HepG2 (cell line): Measurements from ENCODE around the gene GABRP. TPM values are rescaled to one million over a fixed set of nuclear protein-coding genes. Genes with fewer than 3 reads are reported as not detected.
"Not testable (repeated sequence)": the region's sequence is repeated elsewhere in the genome, so short reads cannot be mapped to it uniquely, and the experiment has no call there.

Experiments used
- ATAC-seq: fragments of 200-7000 bp; cut with Tn5 transposase; 3 replicates; pipeline ENCODE4 v1.9.1; 2020; ENCODE audit warnings: mild to moderate bottlenecking, moderate library complexity
- BruUV-seq: library from RNA; stranded (reverse); fragments of 400-500 nt; replicated peaks from 2 replicates; lab custom pipeline; 2021; lab: Mats Ljungman, UMichigan
- CTCF ChIA-PET: fragments of 300-600 bp; formaldehyde crosslinking; extraction: SDS; loops from one replicate; lab custom pipeline; 2021; ENCODE audit warnings: low total read pairs, inconsistent platforms, low intra/inter-chr PET ratio; lab: Yijun Ruan, JAX
- POLR2A ChIA-PET: fragments of 350-600 bp; sonication (Branson Sonifier 250); formaldehyde crosslinking; loops from one replicate; lab custom pipeline; 2020; ENCODE audit warnings: antibody characterized with exemption, inconsistent platforms; lab: Yijun Ruan, JAX
- DNase-seq: peaks from one replicate; pipeline ENCODE4 v3.0.0-alpha.2; 2015; ENCODE audit warnings: low spot score
- FAIRE-seq: peaks from 3 replicates; lab custom pipeline; 2011; peaks lifted over from hg19 to GRCh38; lab: Jason Lieb, UNC
- H2AFZ ChIP-seq: one replicate; pipeline ENCODE4 v1.6.1; 2011; ENCODE audit warnings: low read length, inconsistent platforms
- H3K27ac ChIP-seq: fragments of 300-600 bp; 3 replicates; pipeline ENCODE4 v1.8.0; 2011; ENCODE audit warnings: mixed run types, mild to moderate bottlenecking, mixed read lengths, low read length, inconsistent platforms; ENCODE audit not compliant: insufficient read depth; ENCODE audit errors: extremely low read length
- H3K27me3 ChIP-seq, 2 experiments: fragments of 200-600 bp in 1 of 2; 2 replicates in 1 of 2; 3 replicates in 1 of 2; pipeline versions ENCODE4 v1.6.0 to v1.8.0; 2011; ENCODE audit warnings: low read length in 2 of 2, mild to moderate bottlenecking in 2 of 2, moderate library complexity in 2 of 2, inconsistent platforms in 1 of 2; ENCODE audit not compliant: insufficient read depth in 2 of 2, control insufficient read depth in 1 of 2
- H3K36me3 ChIP-seq, 2 experiments: fragments of 200-600 bp in 1 of 2; replicated peaks in 1 of 2; 2 replicates in 1 of 2; 3 replicates in 1 of 2; pipeline versions ENCODE4 v1.5.1 to v1.8.0; 2011; ENCODE audit warnings: low read length in 2 of 2, inconsistent platforms in 1 of 2; ENCODE audit not compliant: insufficient read depth in 2 of 2, control insufficient read depth in 1 of 2
- H3K4me1 ChIP-seq: 2 replicates; pipeline ENCODE4 v1.5.1; 2012; ENCODE audit warnings: low read length, inconsistent platforms; ENCODE audit not compliant: insufficient read depth
- H3K4me2 ChIP-seq: 2 replicates; pipeline ENCODE4 v1.6.0; 2011; ENCODE audit warnings: low read depth, low read length, inconsistent platforms
- H3K4me3 ChIP-seq, 3 experiments: fragments of 200-600 bp in 1 of 3; sonication (generic), shearing (Covaris generic) in 1 of 3; replicated peaks in 1 of 3; 2 replicates each; pipeline ENCODE4 v1.5.1; 2011 to 2016; ENCODE audit warnings: low read length in 3 of 3, inconsistent platforms in 2 of 3, low read depth in 2 of 3, mild to moderate bottlenecking in 2 of 3, control low read depth in 1 of 3, mixed read lengths in 1 of 3; ENCODE audit not compliant: insufficient read depth in 1 of 3
- H3K79me2 ChIP-seq: one replicate; pipeline ENCODE4 v1.6.1; 2011; ENCODE audit warnings: low read length, inconsistent platforms; ENCODE audit not compliant: insufficient read depth
- H3K9ac ChIP-seq: 2 replicates; pipeline ENCODE4 v1.6.0; 2011; ENCODE audit warnings: mild to moderate bottlenecking, low read depth, low read length, inconsistent platforms; ENCODE audit not compliant: insufficient read depth
- H3K9me3 ChIP-seq: 2 replicates; pipeline ENCODE4 v1.5.1; 2012; ENCODE audit warnings: mild to moderate bottlenecking, low read length
- H4K20me1 ChIP-seq: 2 replicates; pipeline ENCODE4 v1.6.0; 2011; ENCODE audit warnings: inconsistent platforms, mild to moderate bottlenecking, low read length, moderate library complexity; ENCODE audit not compliant: insufficient read depth
- ETV6 ChIP-seq: sonication (generic); formaldehyde crosslinking; conservative IDR thresholded peaks from 2 replicates; pipeline ENCODE4 v1.4.0; 2020; ENCODE audit warnings: missing genetic modification reagents
- HOXA3 ChIP-seq: sonication (generic); formaldehyde crosslinking; IDR thresholded peaks from 2 replicates; pipeline ENCODE4 v1.5.0; 2020; ENCODE audit warnings: missing genetic modification reagents
- POLR2A ChIP-seq, 2 experiments: IDR thresholded peaks; 2 replicates each; pipeline ENCODE4 v1.6.1; 2011; ENCODE audit warnings: low read depth in 2 of 2, low read length in 2 of 2, mild to moderate bottlenecking in 1 of 2, moderate library complexity in 1 of 2; ENCODE audit not compliant: insufficient read depth in 1 of 2
- PPARG ChIP-seq: conservative IDR thresholded peaks from 2 replicates; pipeline ENCODE4 v1.6.1; 2016; ENCODE audit warnings: missing biosample characterization, missing genetic modification reagents
- RNF2 ChIP-seq: fragments of 450-650 bp; conservative IDR thresholded peaks from 2 replicates; pipeline ENCODE4 v1.6.1; 2016; ENCODE audit warnings: low read depth
- SNAPC2 ChIP-seq: sonication (generic); formaldehyde crosslinking; IDR thresholded peaks from 2 replicates; pipeline ENCODE4 v1.8.1; 2022; ENCODE audit warnings: mild to moderate bottlenecking, missing genetic modification reagents
- SNRNP70 ChIP-seq: fragments of 200-400 bp; formaldehyde crosslinking; IDR thresholded peaks from 2 replicates; pipeline ENCODE4 v1.6.1; 2017; ENCODE audit warnings: mild to moderate bottlenecking, low read depth, low read length, moderate library complexity
- ZFX ChIP-seq: sonication (generic); formaldehyde crosslinking; IDR thresholded peaks from 2 replicates; pipeline ENCODE4 v1.4.0; 2020; ENCODE audit warnings: mild to moderate bottlenecking, low read depth, missing genetic modification reagents, moderate library complexity
- ZNF737 ChIP-seq: sonication (generic); formaldehyde crosslinking; IDR thresholded peaks from 2 replicates; pipeline ENCODE4 v1.5.0; 2020; ENCODE audit warnings: missing genetic modification reagents, mild to moderate bottlenecking, borderline replicate concordance
- ZNF75D ChIP-seq: sonication (generic); formaldehyde crosslinking; IDR thresholded peaks from 2 replicates; pipeline ENCODE4 v1.8.1; 2023; ENCODE audit warnings: missing genetic modification reagents, mild to moderate bottlenecking, borderline replicate concordance
- ZNF782 ChIP-seq: sonication (generic); formaldehyde crosslinking; IDR thresholded peaks from 2 replicates; pipeline ENCODE4 v1.4.0; 2020; ENCODE audit warnings: missing genetic modification reagents, mild to moderate bottlenecking, borderline replicate concordance
- ZNF816 ChIP-seq: sonication (generic); formaldehyde crosslinking; IDR thresholded peaks from 2 replicates; pipeline ENCODE4 v1.8.0; 2022; ENCODE audit warnings: missing genetic modification reagents, mild to moderate bottlenecking, borderline replicate concordance
- WGBS: methylation state at CpG from one replicate; pipeline ENCODE4 v1.1.6; 2017; ENCODE audit warnings: low lambda C conversion rate; 5-methylcytosine and 5-hydroxymethylcytosine counted together
- in situ Hi-C: cut with HindIII; loops from 2 replicates; pipeline ENCODE4 v1.10.0; 2017; ENCODE audit warnings: low pct_unique_long_range_greater_than_20kb; ENCODE audit not compliant: extremely low pct_ligation_motif_present
- intact Hi-C: fragments of 100-400 bp; cut with micrococcal nuclease; formaldehyde crosslinking; loops from one replicate; pipeline ENCODE4 v1.10.0; 2022; ENCODE audit not compliant: unreplicated experiment
- polyA plus RNA-seq, 8 experiments: library from polyadenylated mRNA; depleted of rRNA in 3 of 8; stranded (reverse) in 7 of 8; unstranded in 1 of 8; fragments of >200 nt; fragmentation: Illumina TruSeq in 4 of 8; extraction: Trizol in 4 of 8; gene quantifications; 2 replicates each; pipeline versions ENCODE4 v1.2.1 to v1.2.3, GENCODE V29; 2011 to 2016; ENCODE audit warnings: low read depth in 4 of 8, missing spikeins in 1 of 8, mixed read lengths in 1 of 8; ENCODE audit not compliant: insufficient read depth in 1 of 8
- total RNA-seq, 5 experiments: library from RNA; depleted of rRNA; stranded (reverse); fragments of >200 nt; fragmentation: Illumina TruSeq; extraction: Trizol; gene quantifications; 2 replicates each; pipeline ENCODE4 v1.2.3, GENCODE V29; 2016; ENCODE audit warnings: low read depth in 1 of 5
- TF ChIP-seq, protein P1 (sequence below): sonication (generic); formaldehyde crosslinking; IDR thresholded peaks from 2 replicates; pipeline ENCODE4 v1.8.0; 2022; ENCODE audit warnings: low read depth, missing genetic modification reagents

Gene GABRP
- total and polyA plus RNA-seq, 2 of the 13 experiments (the other 11 are each of a cell fraction or from before 2014, with no cell fraction given), result not detected

DNA sequence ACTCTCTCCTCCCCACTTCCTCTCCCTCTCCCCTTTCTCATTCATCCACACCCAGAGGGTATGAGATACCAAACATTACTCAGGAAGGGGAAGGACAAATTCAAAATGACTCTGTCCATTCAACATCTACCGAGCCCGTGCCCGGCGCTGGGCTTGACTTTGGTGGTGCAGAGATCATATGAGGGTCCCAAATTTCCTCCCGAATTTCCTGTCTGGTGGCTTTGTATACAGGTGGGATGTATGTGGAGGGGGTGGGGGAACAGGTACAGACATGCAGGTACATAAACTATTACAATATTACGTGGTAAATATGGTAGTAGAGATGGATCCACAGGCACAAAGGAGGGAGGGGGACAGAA, 21.8 kb upstream of the GABRP start:
- POLR2A ChIA-PET, result no interaction called here
- no peaks in the 10 kb centered on the region for H3K79me2 ChIP-seq
- no peak overlapping the region for H3K27ac ChIP-seq
- H3K4me1 ChIP-seq, result peaks cover 12% of the 10 kb centered on the region
- ATAC-seq (no peak), DNase-seq (no peak), FAIRE-seq (no peak)
- no peaks in the 10 kb centered on the region for H3K9me3 ChIP-seq
- intact Hi-C loops (no loop called here), in situ Hi-C loops (no loop called here)
- TF ChIP-seq ZNF737 (CRISPR knock-in tag) (no peak), ETV6 (no peak), SNAPC2 (CRISPR knock-in tag) (no peak), ZNF75D (CRISPR knock-in tag) (no peak), PPARG (CRISPR knock-in tag) (no peak), SNRNP70 (no peak), ZNF782 (CRISPR knock-in tag) (no peak), RNF2 (no peak), ZFX (CRISPR knock-in tag) (no peak), ZNF816 (no peak), POLR2A (IDR thresholded peaks at IDR 0.05; ENCODE audit: insufficient read depth in 1 of 2, low read depth in 2 of 2, low read length in 2 of 2) (no peak), HOXA3 (CRISPR knock-in tag) (no peak)
- TF ChIP-seq, protein P1, sequence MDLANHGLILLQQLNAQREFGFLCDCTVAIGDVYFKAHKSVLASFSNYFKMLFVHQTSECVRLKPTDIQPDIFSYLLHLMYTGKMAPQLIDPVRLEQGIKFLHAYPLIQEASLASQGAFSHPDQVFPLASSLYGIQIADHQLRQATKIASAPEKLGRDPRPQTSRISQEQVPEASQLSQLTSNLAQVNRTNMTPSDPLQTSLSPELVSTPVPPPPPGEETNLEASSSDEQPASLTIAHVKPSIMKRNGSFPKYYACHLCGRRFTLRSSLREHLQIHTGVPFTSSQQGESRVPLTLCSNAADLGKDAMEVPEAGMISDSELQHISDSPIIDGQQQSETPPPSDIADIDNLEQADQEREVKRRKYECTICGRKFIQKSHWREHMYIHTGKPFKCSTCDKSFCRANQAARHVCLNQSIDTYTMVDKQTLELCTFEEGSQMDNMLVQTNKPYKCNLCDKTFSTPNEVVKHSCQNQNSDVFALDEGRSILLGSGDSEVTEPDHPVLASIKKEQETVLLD (CRISPR knock-in tag), result no peak
- no peak overlapping the region for H3K4me3 ChIP-seq
- no peak overlapping the region for H3K9ac ChIP-seq
- H3K36me3 ChIP-seq, result no peaks in the 10 kb centered on the region
- CTCF ChIA-PET, result no interaction called here
- peaks cover 1 to 8% of the 10 kb centered on the region in 2 experiments; a peak in 3 of 5 replicates for H3K27me3 ChIP-seq
- no peak overlapping the region for H3K4me2 ChIP-seq
- 45% methylated on average over 6 of the region's 6 CpGs for WGBS
- H2AFZ ChIP-seq, result no peak overlapping the region
- H4K20me1 ChIP-seq, result no peaks in the 10 kb centered on the region
- BruUV-seq, result no TSS peak

DNA sequence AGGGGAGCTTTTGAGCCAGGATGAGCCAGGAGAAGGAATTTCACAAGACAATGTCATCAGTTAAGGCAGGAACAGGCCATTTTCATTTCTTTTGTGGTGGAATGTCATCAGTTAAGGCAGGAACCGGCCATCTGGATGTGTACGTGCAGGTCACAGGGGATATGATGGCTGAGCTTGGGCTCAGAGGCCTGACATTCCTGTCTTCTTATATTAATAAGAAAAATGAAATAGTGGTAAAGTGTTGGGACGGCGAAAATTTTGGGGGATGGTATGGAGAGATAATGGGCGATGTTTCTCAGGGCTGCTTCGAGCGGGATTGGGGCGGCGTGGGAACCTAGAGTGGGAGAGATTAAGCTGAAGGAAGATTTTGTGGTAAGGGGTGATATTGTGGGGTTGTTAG, 21.2 kb upstream of the GABRP start:
- H3K9me3 ChIP-seq, H3K27me3 ChIP-seq, H4K20me1 ChIP-seq, H3K9ac ChIP-seq, POLR2A ChIA-PET, H3K36me3 ChIP-seq, H3K4me2 ChIP-seq, CTCF ChIA-PET, BruUV-seq, intact Hi-C loops, in situ Hi-C loops, H3K4me3 ChIP-seq, H3K4me1 ChIP-seq, ATAC-seq, H3K79me2 ChIP-seq, FAIRE-seq, H3K27ac ChIP-seq, H2AFZ ChIP-seq, DNase-seq: not testable (repeated sequence)
- 55% methylated on average over 9 of the region's 9 CpGs for WGBS

DNA sequence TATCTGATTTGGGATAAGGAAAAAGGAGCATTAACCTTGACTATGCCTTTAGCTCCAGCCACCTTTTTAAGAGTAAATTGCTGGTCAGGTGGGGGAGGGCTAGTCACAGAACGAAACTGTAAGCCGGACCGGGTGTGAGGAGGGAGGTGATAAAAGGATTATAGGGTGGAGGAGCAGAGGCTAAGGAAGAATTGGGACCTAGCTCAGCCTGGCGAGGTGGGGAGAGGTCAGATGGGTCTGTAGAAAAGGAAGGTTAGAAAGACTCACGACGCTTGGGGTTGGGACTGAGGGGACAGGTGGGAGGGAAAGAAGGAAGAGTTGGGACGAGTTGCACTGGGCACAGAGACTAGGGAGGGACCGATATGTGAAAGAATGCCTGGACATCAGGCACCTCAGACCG, 17.7 kb upstream of the GABRP start:
- BruUV-seq, POLR2A ChIA-PET: not testable (repeated sequence)
- 9% methylated on average over 9 of the region's 9 CpGs for WGBS

More for the DNA sequence above, 17.7 kb upstream of the GABRP start:
- H3K79me2 ChIP-seq, H3K27ac ChIP-seq, H3K9me3 ChIP-seq, ATAC-seq, FAIRE-seq, H3K4me3 ChIP-seq, H3K4me1 ChIP-seq, CTCF ChIA-PET, H2AFZ ChIP-seq, DNase-seq, H3K36me3 ChIP-seq, H3K9ac ChIP-seq, H4K20me1 ChIP-seq, H3K4me2 ChIP-seq, in situ Hi-C loops: not testable (repeated sequence)
- intact Hi-C loops, result loop anchor here (5.0 kb wide), 1 partner anchor 216 kb away; no protein-coding TSS in a partner anchor
- peaks cover 1 to 11% of the 10 kb centered on the region in 2 experiments; a peak in 1 of 5 replicates for H3K27me3 ChIP-seq
